NCI-H526 (cell line): ENCODE results near the gene IFITM5.

Experiments
- DNase-seq, 2 experiments: peaks; one replicate each; lab custom pipeline; 2025; lab: John Stamatoyannopoulos, UW

The IFITM5 gene

DNA sequence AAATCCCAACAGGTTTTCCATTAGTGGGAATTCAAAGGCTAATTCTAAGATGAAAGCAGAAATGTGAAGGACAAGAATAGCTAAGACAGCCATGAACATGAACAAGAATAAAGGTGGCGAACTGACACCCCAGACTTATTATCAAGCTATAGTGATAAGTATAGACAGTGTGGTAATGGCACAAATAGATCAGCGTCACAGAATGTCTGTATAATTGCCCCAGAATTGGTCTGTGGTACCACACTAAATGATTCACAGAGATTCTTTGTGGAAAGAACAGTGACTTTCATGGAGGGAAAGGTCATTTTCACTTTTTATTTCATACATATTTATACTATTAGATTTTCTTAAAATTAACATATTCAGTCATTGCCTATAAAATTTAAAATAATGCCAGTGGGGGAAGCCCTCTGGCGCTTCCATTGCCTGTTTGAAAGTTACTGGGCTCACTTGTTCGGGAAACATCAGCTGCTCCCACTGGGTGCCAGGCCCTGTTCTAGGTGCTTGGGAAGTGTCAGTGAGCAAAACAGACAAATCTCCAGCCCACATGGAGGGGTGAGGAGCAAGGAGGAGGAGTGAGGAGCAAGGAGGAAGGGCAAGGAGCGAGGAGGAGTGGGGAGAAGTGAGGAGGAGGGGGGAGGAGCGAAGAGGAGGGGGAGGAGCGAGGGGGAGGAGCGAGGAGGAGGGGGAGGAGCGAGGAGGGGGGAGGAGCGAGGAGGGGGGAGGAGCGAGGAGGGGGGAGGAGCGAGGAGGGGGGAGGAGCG lies 32.5 kb downstream of the IFITM5 start:
- DNase-seq: no peak

DNA sequence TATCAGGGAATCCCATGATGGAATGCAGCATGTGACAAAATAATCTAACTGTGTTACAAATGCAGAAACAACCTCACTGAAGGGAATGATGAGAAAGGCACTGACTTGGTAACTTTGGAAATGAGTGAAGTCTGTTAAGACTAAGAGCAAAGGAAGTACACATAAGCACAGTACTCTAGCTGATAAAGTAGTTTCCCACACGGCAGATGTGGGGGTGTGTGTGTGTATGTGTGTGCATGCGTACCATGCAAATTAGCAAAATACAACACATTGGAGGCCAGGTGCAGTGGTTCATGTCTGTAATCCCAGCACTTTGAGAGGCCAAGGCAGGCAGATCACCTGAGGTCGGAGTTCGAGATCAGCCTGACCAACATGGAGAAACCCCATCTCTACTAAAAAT lies 37.7 kb downstream of the IFITM5 start:
- DNase-seq: no peak

DNA sequence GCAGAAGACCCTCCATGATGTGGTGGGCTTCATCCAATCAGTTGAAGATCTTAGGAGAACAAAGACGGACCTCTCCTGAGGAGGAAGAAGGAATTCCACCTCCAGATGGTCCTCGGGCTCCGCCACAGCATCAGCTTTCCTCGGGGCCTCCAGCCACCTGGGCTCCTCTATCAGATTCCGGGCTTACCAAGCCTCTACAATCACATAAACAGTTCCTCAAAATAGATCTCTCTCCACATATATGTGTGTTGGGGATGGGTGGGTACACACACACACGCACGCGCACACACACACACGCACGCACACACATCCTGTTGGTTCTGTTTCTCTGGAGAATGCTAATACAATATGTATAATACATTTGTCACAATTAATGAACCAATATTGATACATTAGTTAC lies 39.9 kb downstream of the IFITM5 start:
- DNase-seq: no peak

DNA sequence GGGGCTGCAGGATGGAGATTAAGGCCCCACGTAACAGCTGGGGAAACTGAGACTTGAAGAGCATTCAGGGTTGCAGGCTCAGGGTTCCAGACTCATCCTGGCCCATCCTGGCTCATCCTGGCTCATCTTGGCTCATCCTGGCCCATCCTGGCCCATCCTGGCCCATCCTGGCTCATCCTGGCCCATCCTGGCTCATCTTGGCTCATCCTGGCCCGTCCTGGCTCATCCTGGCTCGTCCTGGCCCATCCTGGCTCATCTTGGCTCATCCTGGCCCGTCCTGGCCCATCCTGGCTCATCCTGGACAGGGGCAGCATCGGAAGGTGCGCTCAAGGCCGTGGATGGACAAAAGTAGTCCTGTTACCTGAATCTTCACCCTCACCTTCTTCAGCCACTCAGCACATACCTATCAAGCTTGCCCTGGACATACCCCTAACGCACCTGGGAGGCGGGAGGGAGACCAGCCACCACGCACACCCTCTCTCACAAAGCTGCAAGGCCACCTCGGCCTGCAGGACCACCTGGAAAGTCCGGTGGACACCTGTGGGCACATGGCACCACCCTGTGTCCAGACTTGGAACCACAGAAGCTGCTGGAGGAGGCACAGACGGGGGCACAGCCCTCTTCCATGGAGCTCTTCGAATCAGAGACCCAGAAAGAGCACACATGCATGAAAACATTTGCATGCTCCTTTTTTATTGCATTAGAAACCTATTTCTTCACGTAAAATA lies 41.4 kb downstream of the IFITM5 start:
- peak in 1 of 2 experiments; percentile 39 for DNase-seq

DNA sequence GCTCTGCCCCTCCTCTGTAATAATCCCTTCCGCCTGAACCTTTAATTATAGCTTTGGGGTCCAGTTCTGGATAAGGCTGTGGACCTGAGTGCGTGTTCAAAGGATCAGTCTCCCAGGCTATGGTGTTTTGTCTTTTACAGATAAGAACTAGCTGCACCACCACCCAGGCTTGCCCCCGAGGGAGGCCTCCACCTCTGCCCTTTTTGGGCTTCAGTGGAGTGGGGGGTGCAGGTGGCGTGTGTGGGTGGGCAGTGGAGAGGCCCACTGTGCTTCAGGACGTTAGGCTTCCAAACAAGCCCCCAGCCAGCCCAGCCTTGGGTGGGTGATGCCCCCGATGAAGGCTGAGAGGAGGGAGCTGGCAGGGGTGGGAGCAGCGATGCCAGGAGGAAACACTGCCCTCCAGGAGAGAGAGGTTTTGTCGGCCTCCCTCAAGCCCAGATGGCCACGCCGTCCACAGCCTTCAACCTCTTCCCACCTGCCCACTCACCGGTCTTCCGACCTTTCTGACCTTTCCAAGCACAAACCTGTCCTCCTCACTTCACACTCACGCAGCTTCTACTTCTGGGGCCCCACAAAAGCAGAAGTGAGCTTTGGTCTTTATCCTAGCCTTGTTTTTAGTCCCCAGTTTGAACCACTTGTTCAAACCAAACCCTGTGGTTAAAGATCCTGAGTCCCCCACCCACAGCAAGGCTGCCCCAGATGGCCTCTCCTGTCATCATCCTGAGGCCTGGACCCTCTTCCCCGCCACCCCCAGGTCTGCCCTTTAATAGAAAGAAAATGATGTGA lies 42.2 kb downstream of the IFITM5 start:
- DNase-seq: no peak

DNA sequence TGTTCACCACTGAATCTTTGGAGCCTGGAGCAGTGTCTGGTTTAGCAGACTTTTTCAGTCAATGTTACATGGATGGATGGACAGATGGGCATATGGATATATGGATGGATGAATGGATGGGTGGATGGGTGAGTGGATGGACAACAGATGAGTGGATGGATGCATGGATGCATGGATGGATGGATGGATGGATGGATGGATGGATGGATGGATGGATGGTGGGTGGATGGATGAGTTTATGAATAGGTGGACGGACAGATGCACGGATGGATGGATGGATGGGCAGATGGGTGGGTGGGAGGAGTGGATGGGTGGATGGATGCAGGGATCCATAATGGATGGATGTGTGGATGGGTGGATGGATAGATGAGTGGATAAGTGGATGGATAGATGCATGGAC lies 43.5 kb downstream of the IFITM5 start:
- DNase-seq: no peak

DNA sequence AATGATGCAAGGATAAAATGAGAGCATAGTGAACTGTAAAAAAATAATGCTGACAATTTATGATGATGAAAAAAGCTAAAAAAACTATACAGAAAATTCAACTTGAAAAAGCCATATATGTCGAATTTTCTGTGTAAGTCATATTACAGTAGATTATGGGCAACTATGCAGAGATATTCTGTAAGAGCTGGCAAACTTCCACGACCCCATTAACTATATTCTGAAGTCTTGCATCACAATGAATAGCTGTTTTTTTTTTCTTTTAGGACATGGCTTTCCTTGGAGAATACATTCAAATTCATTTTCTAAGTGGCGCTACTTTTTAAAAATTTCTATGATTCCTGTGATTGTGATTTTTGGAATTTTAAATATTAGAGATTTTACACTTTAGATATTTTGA lies 44.1 kb downstream of the IFITM5 start:
- DNase-seq: no peak

DNA sequence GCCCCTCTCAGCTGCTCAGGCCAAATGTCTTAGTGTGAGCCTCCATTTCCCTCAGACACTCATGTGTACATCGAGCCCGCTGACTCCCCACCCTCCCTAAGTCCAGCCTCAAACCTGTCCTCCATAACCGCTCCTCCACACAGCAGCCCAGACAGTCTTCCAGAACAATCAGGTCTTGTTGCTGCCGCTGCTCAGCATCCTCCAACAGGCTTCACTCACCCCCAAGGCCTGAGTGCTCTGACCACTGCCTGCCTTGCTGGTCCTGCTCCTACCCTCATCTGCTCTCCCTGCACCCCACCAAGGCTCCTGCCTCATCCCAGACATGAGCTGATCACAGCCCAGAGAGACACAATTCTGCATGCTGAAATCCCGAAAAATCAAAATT lies 45.4 kb downstream of the IFITM5 start:
- DNase-seq: no peak

DNA sequence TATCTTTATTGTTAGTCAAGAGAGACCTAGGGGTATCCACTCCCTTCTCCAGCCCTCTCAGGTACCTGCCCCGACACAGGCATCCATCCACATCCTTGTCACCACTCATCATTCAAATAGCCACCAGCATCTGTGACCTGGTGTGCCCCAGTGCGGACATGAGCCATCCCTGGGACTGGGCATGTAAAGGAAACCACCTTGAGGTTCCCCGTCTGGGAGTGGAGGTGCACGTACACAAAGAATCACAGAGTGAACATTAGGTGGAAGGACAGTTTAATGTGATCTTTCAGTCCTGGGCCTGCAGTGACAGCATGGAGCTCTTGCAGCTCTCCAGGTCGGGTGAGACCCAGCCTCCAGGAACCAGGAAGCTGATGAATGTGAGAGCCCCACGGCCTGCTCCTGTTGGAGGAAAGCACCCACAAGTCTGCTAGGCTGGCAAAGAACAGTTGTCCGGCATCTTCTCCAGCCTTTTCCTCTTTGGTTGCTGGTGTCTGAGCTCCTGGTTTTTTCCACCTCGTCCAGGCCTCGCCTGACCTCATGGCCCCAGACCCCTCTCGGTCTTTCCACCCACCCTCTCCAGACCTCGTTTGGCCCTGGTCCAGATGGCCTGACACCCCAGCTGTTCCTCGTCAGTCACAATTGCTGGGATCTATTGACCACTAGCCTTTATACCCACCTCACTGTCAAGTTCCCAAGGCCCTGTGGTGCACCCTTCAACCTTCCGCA lies 46.0 kb downstream of the IFITM5 start:
- no peak for DNase-seq

DNA sequence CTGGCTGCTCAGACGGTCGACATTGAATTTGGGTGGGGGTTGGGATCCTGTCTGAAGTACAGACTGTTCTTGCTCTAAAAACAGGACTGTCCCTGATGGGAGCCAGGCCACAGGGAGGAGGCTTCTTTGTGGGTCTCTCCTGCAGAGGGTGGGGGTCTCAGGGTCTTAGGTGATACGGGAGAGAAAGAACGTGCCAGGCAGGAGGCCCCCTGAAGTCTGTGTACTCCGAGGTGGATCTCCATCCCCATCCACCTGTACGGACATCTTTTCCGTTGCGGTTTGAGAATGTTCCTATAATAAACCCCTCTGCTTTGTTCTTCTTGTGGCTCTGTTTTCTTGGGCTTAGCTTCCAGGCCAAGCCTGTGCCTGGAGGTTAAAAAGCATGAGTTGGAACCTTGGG lies 46.7 kb downstream of the IFITM5 start:
- no peak for DNase-seq

DNA sequence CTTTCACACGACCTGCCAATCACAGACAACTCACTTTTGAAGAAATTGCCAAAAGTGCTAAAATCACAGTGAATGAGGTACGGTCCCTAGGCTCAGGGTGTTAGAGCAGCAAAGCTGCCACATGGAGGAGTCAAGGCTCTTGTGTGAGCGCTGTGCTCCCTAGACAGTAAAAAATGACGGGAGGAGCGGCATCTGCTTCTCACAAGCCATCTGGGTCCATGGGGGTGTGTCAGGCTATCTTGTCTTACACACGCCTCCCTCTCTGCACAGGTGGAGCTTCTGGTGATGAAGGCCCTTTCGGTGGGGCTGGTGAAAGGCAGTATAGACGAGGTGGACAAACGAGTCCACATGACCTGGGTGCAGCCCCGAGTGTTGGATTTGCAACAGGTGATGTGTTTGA lies 47.8 kb downstream of the IFITM5 start:
- no peak for DNase-seq

DNA sequence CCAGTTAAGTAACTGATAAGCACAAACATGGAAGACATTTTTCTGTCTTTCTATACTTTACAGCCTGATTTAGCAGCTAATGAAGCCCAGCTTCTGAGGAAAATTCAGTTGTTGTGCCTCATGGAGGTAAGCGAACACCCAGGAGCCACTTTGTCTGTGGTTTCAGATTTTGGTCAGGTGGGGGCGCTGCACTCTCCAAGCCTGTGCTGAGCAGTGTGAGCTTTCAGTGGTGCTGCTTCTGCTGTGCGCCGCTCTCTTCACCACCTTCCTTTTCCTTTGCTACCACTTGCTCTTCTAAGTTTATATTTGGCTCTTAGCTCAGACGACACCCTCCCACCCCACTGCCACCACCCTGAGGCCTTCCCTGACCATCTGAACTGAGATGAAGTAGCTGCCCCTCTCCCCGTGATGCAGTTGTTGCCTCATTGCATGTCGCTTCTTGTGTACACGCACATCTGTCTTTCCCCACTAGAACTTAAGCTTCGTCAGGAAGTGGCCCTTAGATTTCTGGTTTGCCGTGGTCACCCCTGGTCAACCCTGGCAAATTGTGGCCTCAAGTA lies 48.5 kb downstream of the IFITM5 start:
- DNase-seq: peak; percentile 19 to 71

DNA sequence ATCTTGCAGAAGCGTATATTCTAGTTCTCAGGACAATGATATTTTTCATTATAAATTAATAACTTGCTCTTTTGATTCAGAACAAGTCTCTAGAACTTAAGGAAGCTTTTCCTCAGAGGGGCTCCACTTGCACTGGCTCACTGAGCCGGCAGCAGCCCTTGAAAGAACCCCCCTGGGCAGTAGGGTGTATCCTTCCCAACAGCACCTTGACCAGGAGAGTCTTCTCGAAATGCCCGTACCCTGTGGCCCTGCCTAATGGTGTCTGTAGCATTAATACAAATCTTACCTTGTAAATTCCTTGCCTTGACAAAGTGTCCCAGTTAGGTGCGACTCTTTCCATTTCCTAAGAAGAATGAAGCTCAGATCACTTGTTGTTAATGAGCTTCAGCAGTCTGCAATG lies 49.1 kb downstream of the IFITM5 start:
- no peak for DNase-seq

DNA sequence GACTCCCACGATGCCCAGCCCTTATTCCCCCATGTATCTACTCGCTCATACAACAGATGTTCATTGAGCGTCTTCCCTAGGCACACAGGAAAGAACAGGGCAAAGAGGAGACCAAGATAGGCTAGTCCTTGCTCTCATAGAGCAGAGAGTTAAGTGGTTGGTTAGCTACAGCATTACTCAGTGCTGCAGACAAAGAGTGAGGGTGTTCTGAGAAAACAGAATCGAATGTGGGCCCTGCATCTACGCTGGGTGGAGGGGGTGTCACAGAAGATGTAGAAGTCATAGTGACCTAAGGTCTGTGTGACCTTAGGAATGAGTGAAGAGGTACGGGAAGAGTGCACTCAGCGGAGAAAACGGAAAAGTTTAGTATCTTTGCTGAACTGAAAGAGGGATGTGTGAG lies 50.3 kb downstream of the IFITM5 start:
- DNase-seq: no peak
